Transverse colon (tissue), 4 donors: ENCODE measurements around the gene ANP32E. TPM values are rescaled to one million over a fixed set of nuclear protein-coding genes. Genes with fewer than 3 reads are reported as not detected.

ENCODE experiments used
- DNase-seq: peaks from one replicate; pipeline ENCODE4 v3.0.0-alpha.2; 2019
- H3K27ac ChIP-seq, 4 donors: fragments of 200-600 bp; sonication (generic); 2 replicates each; pipeline ENCODE4 v1.5.1; 2016 to 2018; ENCODE audit warnings: inconsistent platforms in 4 of 4
- H3K27me3 ChIP-seq: fragments of 200-600 bp; sonication (generic); 2 replicates; pipeline ENCODE4 v1.5.1; 2017; ENCODE audit warnings: inconsistent platforms
- H3K36me3 ChIP-seq, 4 donors: fragments of 200-600 bp; sonication (generic); 2 replicates each; pipeline ENCODE4 v1.5.1; 2017 to 2019; ENCODE audit warnings: inconsistent platforms in 4 of 4
- H3K4me1 ChIP-seq, 4 donors: fragments of 200-600 bp; sonication (generic); 2 replicates each; pipeline ENCODE4 v1.5.1; 2017 to 2020; ENCODE audit warnings: inconsistent platforms in 4 of 4
- H3K4me3 ChIP-seq, 4 donors: fragments of 200-600 bp; sonication (generic); 1 replicate in 1 of 4; 2 replicates in 3 of 4; pipeline versions ENCODE4 v1.5.1 to v1.6.1; 2017 to 2019; ENCODE audit warnings: inconsistent platforms in 4 of 4
- H3K9me3 ChIP-seq, 2 donors: fragments of 200-600 bp; sonication (generic); 2 replicates each; pipeline ENCODE4 v1.5.1; 2017 to 2019; ENCODE audit warnings: inconsistent platforms in 2 of 2
- CTCF ChIP-seq, 5 experiments: fragments of 200-600 bp in 3 of 5; fragments of 450-650 bp in 2 of 5; sonication (generic) in 3 of 5; IDR thresholded peaks; 1 replicate in 2 of 5; 2 replicates in 3 of 5; pipeline ENCODE4 v1.5.1; 2016 to 2017; ENCODE audit warnings: antibody characterized with exemption in 5 of 5, inconsistent platforms in 3 of 5, mild to moderate bottlenecking in 2 of 5, moderate library complexity in 1 of 5
- EP300 ChIP-seq: sonication (generic); formaldehyde crosslinking; IDR thresholded peaks from one replicate; pipeline ENCODE4 v1.6.1; 2017; ENCODE audit warnings: antibody characterized with exemption, low read depth
- POLR2A ChIP-seq: fragments of 450-650 bp; IDR thresholded peaks from one replicate; pipeline ENCODE4 v1.6.1; 2016; ENCODE audit warnings: antibody characterized with exemption, mild to moderate bottlenecking, moderate library complexity
- POLR2AphosphoS5 ChIP-seq, 3 donors: sonication (generic); formaldehyde crosslinking; IDR thresholded peaks; one replicate each; pipeline ENCODE4 v1.6.1; 2016; ENCODE audit warnings: antibody characterized with exemption in 3 of 3
- WGBS, 2 donors: methylation state at CpG; one replicate each; pipeline ENCODE4 v1.1.5; 2018; ENCODE audit warnings: low coverage in 1 of 2; 5-methylcytosine and 5-hydroxymethylcytosine counted together
- in situ Hi-C, 4 donors: fragments of 200-750 bp; cut with MboI; loops; one replicate each; pipeline versions ENCODE4 v1.15.0 to v1.15.1; 2017; ENCODE audit warnings: low sequenced_read_pairs in 3 of 4, low pct_ligation_motif_present in 1 of 4, low pct_unique_long_range_greater_than_20kb in 1 of 4
- intact Hi-C: fragments of 100-400 bp; cut with DNase I; formaldehyde crosslinking; loops from one replicate; pipeline ENCODE4 v1.15.1; 2023; ENCODE audit warnings: low total_unique reads
- total RNA-seq, 4 donors: library from RNA; depleted of rRNA; stranded (reverse); fragments of >200 nt; gene quantifications; one replicate each; pipeline ENCODE4 v1.1.0, GENCODE V29; 2016

ANP32E gene
- total RNA-seq: 10 to 100 TPM in 2 of 4 donors, 1 to 10 TPM in 2; 6.6 to 20.8 (median 10.8) TPM

- H3K36me3 ChIP-seq: no peaks in the 10 kb centered on the region
- WGBS, 2 donors: 0% methylated on average over 12 to 33 of the region's 33 CpGs
- no peaks in the 10 kb centered on the region for H3K9me3 ChIP-seq
- H3K27me3 ChIP-seq: no peaks in the 10 kb centered on the region
- intact Hi-C loops (no loop called here), in situ Hi-C loops (no loop called here)
- H3K27ac ChIP-seq: peak within 1 kb of the TSS; percentile 94 to 99 (median 98)
- peaks cover 0 to 15% (median 4%) of the 10 kb centered on the region in 4 donors for H3K4me1 ChIP-seq
- H3K4me3 ChIP-seq: peak within 1 kb of the TSS; percentile 87 to 99 (median 92)
- TF ChIP-seq EP300 (no peak), POLR2A (peak; percentile 91), POLR2AphosphoS5 (IDR thresholded peaks at IDR 0.05) (peak; percentile 88 to 95 (median 93)), CTCF (IDR thresholded peaks at IDR 0.05) (peak in 2 of 5 experiments; percentile 44 to 53)
- DNase-seq: peak; percentile 96
These were observed at the start of gene ANP32E for GRCh38 chr1:150235852-150236613. Gene ANP32E, minus strand, starts transcription at chr1:150236112. Its CDS starts 326 bp downstream, at chr1:150235786.

- DNase-seq: no peak
- in situ Hi-C loops: no loop called here
- peak overlapping the region; percentile 82 to 91 (median 90) for H3K27ac ChIP-seq
- TF ChIP-seq POLR2AphosphoS5 (IDR thresholded peaks at IDR 0.05): no peak
- no peak for TF ChIP-seq CTCF (IDR thresholded peaks at IDR 0.05)
- no peak for TF ChIP-seq POLR2A
- no peak for TF ChIP-seq EP300
- H3K36me3 ChIP-seq: no peaks in the 10 kb centered on the region
- H3K9me3 ChIP-seq: no peaks in the 10 kb centered on the region
- H3K4me3 ChIP-seq: peak overlapping the region in 3 of 4 donors; percentile 28 to 60 (median 37)
- no peaks in the 10 kb centered on the region for H3K27me3 ChIP-seq
- intact Hi-C loops: no loop called here
- H3K4me1 ChIP-seq: peaks cover 15 to 41% (median 24%) of the 10 kb centered on the region in 4 donors
- WGBS, 2 donors: 83 to 90% methylated on average over 2 to 12 of the region's 12 CpGs
These were observed 47.3 kb upstream of the ANP32E start for GRCh38 chr1:150283260-150283659.

GRCh38 chr1:150282558-150282958 lies 46.6 kb upstream of the ANP32E start:
- Histone ChIP-seq H3K4me3 (peak overlapping the region; percentile 28 to 60 (median 42)), H3K27me3 (no peaks in the 10 kb centered on the region), H3K36me3 (no peaks in the 10 kb centered on the region), H3K9me3 (no peaks in the 10 kb centered on the region), H3K27ac (peak overlapping the region; percentile 82 to 91 (median 90)), H3K4me1 (peaks cover 15 to 41% (median 24%) of the 10 kb centered on the region in 4 donors)
- 43 to 52% methylated on average over 6 to 21 of the region's 21 CpGs for WGBS, 2 donors
- in situ Hi-C loops (no loop called here), intact Hi-C loops (no loop called here)
- no peak for DNase-seq
- TF ChIP-seq CTCF (IDR thresholded peaks at IDR 0.05): no peak
- TF ChIP-seq EP300: no peak
- peak in 1 of 3 donors; percentile 80 for TF ChIP-seq POLR2AphosphoS5 (IDR thresholded peaks at IDR 0.05)
- TF ChIP-seq POLR2A: peak; percentile 49

- Histone ChIP-seq H3K27ac (peak within 1 kb of the TSS; percentile 82 to 91 (median 90)), H3K27me3 (no peaks in the 10 kb centered on the region), H3K36me3 (no peaks in the 10 kb centered on the region), H3K4me1 (peaks cover 15 to 41% (median 24%) of the 10 kb centered on the region in 4 donors), H3K4me3 (peak within 1 kb of the TSS; percentile 28 to 60 (median 42)), H3K9me3 (no peaks in the 10 kb centered on the region)
- peak; percentile 82 for DNase-seq
- WGBS, 2 donors: 0 to 6% methylated on average over 11 to 46 of the region's 46 CpGs
- intact Hi-C loops (no loop called here), in situ Hi-C loops (no loop called here)
- TF ChIP-seq POLR2AphosphoS5 (IDR thresholded peaks at IDR 0.05) (peak; percentile 29 to 74 (median 72)), POLR2A (peak; percentile 68), EP300 (peak; percentile 84), CTCF (IDR thresholded peaks at IDR 0.05) (no peak)
These were observed 46.0 kb upstream of the ANP32E start, which contains the start of gene CIART for GRCh38 chr1:150281758-150282557. Gene CIART, plus strand, starts transcription at chr1:150282554. Its CDS starts 714 bp downstream, at chr1:150283268.
